MM.1S (cell line): ENCODE measurements around the gene GID8.
"Not testable (repeated sequence)": the region's sequence is repeated elsewhere in the genome, so short reads cannot be mapped to it uniquely, and the experiment has no call there.

Experiments used
- DNase-seq: peaks from one replicate; pipeline ENCODE4 v3.0.0-alpha.2; 2015
- H2AFZ ChIP-seq: fragments of 300-600 bp; sonication (generic); 2 replicates; pipeline ENCODE4 v1.6.0; 2016; ENCODE audit warnings: antibody characterized with exemption, low read length
- H3F3A ChIP-seq: fragments of 300-600 bp; sonication (generic); 2 replicates; pipeline ENCODE4 v1.6.1; 2016; ENCODE audit warnings: mild to moderate bottlenecking, antibody characterized with exemption, low read length, moderate library complexity, mixed read lengths; ENCODE audit not compliant: insufficient read depth
- H3K27ac ChIP-seq: fragments of 300-600 bp; sonication (generic); 2 replicates; pipeline ENCODE4 v1.5.1; 2016; ENCODE audit warnings: mild to moderate bottlenecking, low read length
- H3K27me3 ChIP-seq: fragments of 300-600 bp; sonication (generic); replicated peaks from 2 replicates; pipeline ENCODE4 v1.6.0; 2016; ENCODE audit warnings: low read length; ENCODE audit not compliant: insufficient read depth
- H3K36me3 ChIP-seq: fragments of 300-600 bp; sonication (generic); replicated peaks from 2 replicates; pipeline ENCODE4 v1.6.1; 2016; ENCODE audit warnings: mild to moderate bottlenecking, low read length, mixed read lengths; ENCODE audit not compliant: insufficient read depth
- H3K4me1 ChIP-seq: fragments of 300-600 bp; sonication (generic); 2 replicates; pipeline ENCODE4 v1.6.1; 2016; ENCODE audit warnings: low read length, mixed read lengths
- H3K4me2 ChIP-seq: fragments of 300-600 bp; sonication (generic); 2 replicates; pipeline ENCODE4 v1.6.0; 2016; ENCODE audit warnings: low read depth, low read length
- H3K4me3 ChIP-seq: fragments of 300-600 bp; sonication (generic); 2 replicates; pipeline ENCODE4 v1.5.1; 2016; ENCODE audit warnings: low read length, mixed read lengths
- H3K79me2 ChIP-seq: fragments of 300-600 bp; sonication (generic); 2 replicates; pipeline ENCODE4 v1.6.1; 2016; ENCODE audit warnings: mixed run types, low read length, mixed read lengths
- H3K9ac ChIP-seq: fragments of 300-600 bp; sonication (generic); 2 replicates; pipeline ENCODE4 v1.6.1; 2016; ENCODE audit warnings: low read length, mixed read lengths
- H3K9me2 ChIP-seq: fragments of 300-600 bp; sonication (generic); replicated peaks from 2 replicates; pipeline ENCODE4 v1.6.1; 2016; ENCODE audit warnings: mild to moderate bottlenecking, low read length, mixed read lengths; ENCODE audit not compliant: insufficient read depth
- H3K9me3 ChIP-seq: fragments of 300-600 bp; sonication (generic); replicated peaks from 2 replicates; pipeline ENCODE4 v1.6.1; 2016; ENCODE audit warnings: mild to moderate bottlenecking, low read length, mixed read lengths; ENCODE audit not compliant: insufficient read depth
- H4K20me1 ChIP-seq: fragments of 300-600 bp; sonication (generic); 2 replicates; pipeline ENCODE4 v1.6.1; 2016; ENCODE audit warnings: mild to moderate bottlenecking, low read length, moderate library complexity, mixed read lengths; ENCODE audit not compliant: insufficient read depth
- CTCF ChIP-seq: fragments of 300-600 bp; sonication (generic); IDR thresholded peaks from 2 replicates; pipeline ENCODE4 v1.5.1; 2016; ENCODE audit warnings: antibody characterized with exemption, low read length, mixed read lengths
- EZH2 ChIP-seq: fragments of 300-600 bp; sonication (generic); optimal IDR thresholded peaks from 2 replicates; pipeline ENCODE3; 2017; ENCODE audit warnings: low read depth, mild to moderate bottlenecking, antibody characterized with exemption, low read length, mixed read lengths
- EZH2phosphoT487 ChIP-seq: fragments of 300-600 bp; sonication (generic); IDR thresholded peaks from 2 replicates; pipeline ENCODE4 v1.6.1; 2018; ENCODE audit warnings: antibody characterized with exemption, low read length

The GID8 gene

GRCh38 chr20:62922451-62922921, 15.5 kb upstream of the GID8 start:
- no peak overlapping the region for H3K9ac ChIP-seq
- no peak overlapping the region for H3K4me2 ChIP-seq
- no peak overlapping the region for H3K4me3 ChIP-seq
- peaks cover 94% of the 10 kb centered on the region for H3K79me2 ChIP-seq
- no peak for DNase-seq
- H4K20me1 ChIP-seq: peaks cover 75% of the 10 kb centered on the region
- H2AFZ ChIP-seq: no peak overlapping the region
- H3K27ac ChIP-seq: no peak overlapping the region
- no peaks in the 10 kb centered on the region for H3K27me3 ChIP-seq
- TF ChIP-seq EZH2 (no peak), CTCF (no peak), EZH2phosphoT487 (no peak)
- no peaks in the 10 kb centered on the region for H3K9me2 ChIP-seq
- H3K36me3 ChIP-seq: no peaks in the 10 kb centered on the region
- H3F3A ChIP-seq: peaks cover 8% of the 10 kb centered on the region
- no peaks in the 10 kb centered on the region for H3K9me3 ChIP-seq
- H3K4me1 ChIP-seq: peaks cover 16% of the 10 kb centered on the region

- not testable (repeated sequence) for H3K9me2 ChIP-seq, H3K27me3 ChIP-seq, H3K4me3 ChIP-seq, H3K36me3 ChIP-seq, H3K9ac ChIP-seq, H3F3A ChIP-seq, H3K4me2 ChIP-seq, H3K27ac ChIP-seq, H3K9me3 ChIP-seq, DNase-seq, H2AFZ ChIP-seq
- H3K4me1 ChIP-seq: peaks cover 16% of the 10 kb centered on the region
- H4K20me1 ChIP-seq: peaks cover 68% of the 10 kb centered on the region
- peaks cover 94% of the 10 kb centered on the region for H3K79me2 ChIP-seq
Measured at GRCh38 chr20:62923059-62923668, 14.8 kb upstream of the GID8 start.

DNA sequence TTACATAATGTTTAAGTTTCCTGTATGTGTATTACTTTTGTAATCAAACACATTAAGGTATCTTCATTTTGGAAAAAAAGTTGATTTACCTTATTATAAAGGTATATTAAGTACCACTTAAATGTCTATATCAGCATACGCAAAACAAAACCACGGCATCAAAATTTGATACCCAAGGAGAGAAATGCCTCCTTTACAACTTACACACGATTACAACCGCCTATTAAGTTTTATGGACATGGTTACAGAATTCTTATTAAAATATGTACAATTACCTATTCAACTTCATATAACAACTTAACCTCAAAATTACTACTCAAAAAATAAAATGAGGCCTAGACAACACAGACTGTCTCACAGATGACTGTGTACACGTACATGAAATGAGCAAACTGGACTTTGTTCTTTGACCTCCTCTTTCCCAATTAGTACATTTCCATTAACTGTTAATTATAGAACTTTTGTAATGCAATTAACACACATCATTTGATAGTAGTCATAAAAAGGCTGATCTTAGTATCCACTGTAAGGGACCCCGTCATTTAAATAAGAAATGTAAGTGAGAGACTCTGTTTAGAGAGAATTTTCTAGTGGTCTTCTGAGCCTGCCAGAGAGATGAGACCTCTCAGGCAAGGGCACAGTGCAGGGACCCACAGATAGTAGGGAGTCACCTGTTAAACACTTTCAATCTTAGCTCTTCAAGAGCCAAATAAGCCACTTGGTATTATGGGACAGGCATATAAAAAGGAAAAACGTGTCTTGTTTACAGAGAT, 14.1 kb upstream of the GID8 start:
- peaks cover 8% of the 10 kb centered on the region; the same call in 1 of the 2 replicates for H3F3A ChIP-seq
- no peak overlapping the region for H3K9ac ChIP-seq
- H2AFZ ChIP-seq: no peak overlapping the region
- no peaks in the 10 kb centered on the region for H3K9me3 ChIP-seq
- DNase-seq: no peak
- TF ChIP-seq CTCF (no peak), EZH2 (no peak)
- H3K4me2 ChIP-seq: peak overlapping the region; percentile 88
- no peaks in the 10 kb centered on the region for H3K9me2 ChIP-seq
- peaks cover 61% of the 10 kb centered on the region for H4K20me1 ChIP-seq
- H3K4me1 ChIP-seq: peaks cover 16% of the 10 kb centered on the region
- no peaks in the 10 kb centered on the region for H3K27me3 ChIP-seq
- H3K36me3 ChIP-seq: no peaks in the 10 kb centered on the region
- H3K27ac ChIP-seq: no peak overlapping the region
- no peak overlapping the region for H3K4me3 ChIP-seq
- H3K79me2 ChIP-seq: peaks cover 94% of the 10 kb centered on the region
